ENCODE results near the gene PTPRN2.

Gene PTPRN2

DNA sequence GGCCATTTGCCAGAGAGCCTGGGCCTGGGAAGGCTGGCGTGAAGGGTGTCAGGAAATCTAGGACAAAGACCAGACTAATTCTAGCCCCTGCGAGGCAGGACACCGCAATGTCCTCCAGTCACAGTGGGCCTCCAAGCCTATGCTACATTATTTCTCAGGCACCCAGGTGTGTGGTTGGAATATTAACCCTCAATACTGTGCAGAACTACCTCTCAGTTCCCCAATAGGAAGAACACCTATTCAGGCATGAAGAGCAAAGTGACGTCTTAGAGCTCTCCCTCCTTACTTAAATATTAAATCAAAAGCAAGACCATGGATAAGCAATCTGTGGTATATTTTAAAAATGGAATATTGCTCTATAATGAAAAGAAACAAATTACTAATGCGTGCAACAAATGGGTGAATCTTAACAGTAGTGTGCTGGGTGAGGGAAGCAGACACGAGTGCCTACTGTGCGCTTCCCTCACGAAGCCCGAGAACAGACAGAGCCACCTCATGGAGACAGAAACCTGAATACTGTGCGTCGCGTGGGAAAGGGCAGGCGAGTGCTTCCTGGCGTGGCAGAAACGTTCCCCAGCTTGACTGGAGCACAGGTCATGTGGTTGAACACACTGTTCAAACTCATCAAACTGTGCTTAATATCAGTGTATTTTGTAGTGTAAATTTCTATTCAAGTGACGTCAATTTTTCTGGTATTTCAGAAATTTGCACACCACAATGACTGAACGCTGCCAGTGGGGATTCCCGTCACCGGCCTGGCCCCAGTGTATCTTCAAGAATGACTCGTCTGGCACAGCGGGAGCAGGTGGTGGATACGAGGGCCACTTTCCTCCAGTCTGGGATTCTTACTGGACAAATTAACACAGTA is 15.5 kb upstream of the PTPRN2 start:
- no peak for DNase-seq

GRCh38 chr7:158602041-158602440 is 14.4 kb upstream of the PTPRN2 start:
- no peak for DNase-seq

DNA sequence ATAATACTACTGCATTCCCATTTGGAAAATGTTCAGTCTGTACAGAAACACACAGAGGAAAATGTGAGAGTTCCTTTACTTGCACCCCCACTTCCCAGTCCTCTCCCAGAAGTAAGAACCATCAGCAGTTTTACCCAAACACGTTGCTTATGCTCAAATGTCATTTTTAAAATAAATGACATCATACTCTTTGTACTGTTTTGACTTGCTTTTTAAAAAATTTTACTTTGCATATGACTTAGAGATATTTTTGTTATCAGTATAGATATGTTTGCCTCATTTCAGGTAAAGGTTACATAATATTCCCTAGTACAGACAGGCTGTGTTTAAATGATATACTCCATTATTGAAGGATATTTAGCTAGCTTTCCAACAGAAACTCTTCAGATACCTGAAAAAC is 13.5 kb upstream of the PTPRN2 start:
- DNase-seq, result no peak

DNA sequence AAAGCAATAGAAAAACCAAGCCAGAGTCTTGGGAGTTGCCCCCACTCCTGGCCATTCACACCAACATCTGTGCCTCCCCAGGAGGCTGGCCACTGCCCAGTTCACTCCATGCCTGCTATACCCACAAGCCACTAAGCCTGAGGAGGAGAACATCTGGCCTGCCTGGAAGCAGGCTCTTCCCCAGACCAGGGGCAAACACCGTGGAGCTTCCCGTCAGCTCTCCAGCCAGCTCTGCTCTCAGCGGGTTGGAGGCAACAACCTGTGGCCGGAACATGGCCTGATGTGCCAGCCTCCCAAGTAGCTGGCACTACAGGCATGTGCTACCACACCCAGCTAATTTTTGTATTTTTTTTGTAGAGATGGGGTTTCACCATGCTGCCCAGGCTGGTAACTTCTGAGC is 9.1 kb upstream of the PTPRN2 start:
- no peak for DNase-seq

DNA sequence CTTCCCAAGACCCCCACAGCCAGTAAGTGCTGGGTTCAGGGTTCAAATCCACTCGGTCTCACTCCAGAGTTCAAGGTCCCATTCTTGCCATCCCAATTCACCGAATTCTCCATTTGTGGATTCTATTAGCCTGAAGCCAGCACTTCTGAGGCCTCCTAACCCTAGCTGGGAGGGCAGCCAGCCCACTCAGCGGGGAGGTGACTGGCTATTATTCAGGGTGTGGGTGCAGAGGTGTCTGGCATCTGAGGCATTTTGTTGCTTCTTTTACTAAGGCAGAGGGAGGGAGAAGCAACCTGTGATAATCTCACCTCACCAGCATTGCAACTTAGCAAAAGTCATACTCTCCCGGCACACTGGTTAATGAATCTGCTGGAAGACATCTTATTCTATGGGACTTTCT is 8.7 kb upstream of the PTPRN2 start:
- DNase-seq, result no peak

GRCh38 chr7:158595068-158595467 is 7.4 kb upstream of the PTPRN2 start:
- no peak for DNase-seq

DNA sequence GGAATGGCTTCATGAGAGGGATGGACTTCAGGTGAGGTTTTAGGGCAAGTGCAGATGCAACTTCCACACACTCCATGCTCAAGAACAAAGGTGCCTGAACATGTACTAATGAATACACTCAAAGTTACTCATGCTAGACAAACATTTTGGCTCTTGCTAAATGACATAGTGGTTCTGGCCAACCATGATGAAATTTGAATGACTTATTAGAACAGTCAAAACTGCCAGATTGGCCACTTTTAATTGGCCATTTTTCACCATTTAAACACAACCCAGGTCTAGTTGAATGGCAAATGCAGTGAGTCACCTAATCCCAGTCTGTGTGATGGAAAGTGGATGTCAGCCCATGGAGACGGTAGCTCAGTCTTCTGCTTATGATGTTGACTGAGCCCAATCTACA is 4.9 kb upstream of the PTPRN2 start:
- no peak for DNase-seq

GRCh38 chr7:158591944-158592343 is 4.3 kb upstream of the PTPRN2 start:
- DNase-seq, result no peak

- DNase-seq, result no peak
Measured at GRCh38 chr7:158590181-158590530, 2.5 kb upstream of the PTPRN2 start.

DNA sequence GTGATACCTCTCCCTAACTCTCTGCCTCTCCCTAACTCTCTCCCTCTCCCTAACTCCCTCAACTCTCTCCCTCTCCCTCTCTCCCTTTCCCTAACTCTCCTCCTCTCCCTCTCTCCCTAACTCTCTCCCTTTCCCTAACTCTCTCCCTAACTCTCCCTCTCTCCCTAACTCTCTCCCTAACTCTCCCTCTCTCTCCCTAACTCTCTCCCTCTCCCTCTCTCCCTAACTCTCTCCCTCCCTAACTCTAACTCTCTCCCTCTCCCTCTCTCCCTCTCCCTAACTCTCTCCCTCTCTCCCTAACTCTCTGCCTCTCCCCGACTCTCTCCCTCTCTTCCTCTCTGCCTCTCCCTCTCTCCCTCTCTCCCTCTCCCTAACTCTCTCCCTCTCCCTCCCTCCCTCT is 2.0 kb upstream of the PTPRN2 start:
- no peak for DNase-seq

GRCh38 chr7:158588878-158589442 is 1.3 kb upstream of the PTPRN2 start:
- no peak for DNase-seq

DNA sequence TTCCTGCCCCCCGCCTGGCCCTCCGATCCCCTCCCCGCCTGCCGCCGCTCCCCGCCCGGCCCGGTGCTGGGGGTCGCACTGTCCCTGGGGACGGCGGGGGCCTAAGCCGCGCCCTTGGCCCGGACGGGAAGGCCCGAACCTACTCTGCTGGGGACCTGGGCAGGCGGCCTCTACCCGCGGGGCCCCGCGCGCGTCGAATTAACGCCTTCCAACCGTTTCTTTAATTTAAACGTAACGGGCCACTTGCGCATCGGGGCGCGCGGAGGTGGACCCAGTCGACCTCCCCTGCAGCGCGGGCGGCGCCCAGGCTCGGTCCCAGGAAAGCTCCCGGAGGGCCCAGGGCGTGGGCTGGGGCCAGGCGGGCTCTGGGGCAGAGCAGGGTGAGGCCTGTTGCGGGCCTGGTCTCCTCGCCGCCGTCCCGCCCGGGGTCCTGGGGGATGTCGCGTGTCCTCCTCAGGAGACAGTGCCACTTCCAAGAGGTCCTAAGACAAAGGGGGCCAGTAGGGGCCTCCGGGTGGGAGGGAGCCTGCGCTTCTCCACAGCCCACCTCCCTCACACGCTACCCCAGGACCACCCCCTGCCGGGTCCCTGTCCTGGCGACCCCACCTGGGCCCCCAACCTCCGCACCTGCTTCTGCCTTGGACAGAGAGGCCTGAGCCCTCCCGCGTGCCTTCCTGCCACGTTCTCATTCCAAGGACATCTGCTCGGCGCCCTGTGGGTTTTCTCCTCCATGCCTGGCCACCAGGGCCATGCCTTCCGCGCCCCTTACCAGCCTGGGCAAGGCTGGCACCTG is 658 bp upstream of the PTPRN2 start:
- DNase-seq, result no peak

DNA sequence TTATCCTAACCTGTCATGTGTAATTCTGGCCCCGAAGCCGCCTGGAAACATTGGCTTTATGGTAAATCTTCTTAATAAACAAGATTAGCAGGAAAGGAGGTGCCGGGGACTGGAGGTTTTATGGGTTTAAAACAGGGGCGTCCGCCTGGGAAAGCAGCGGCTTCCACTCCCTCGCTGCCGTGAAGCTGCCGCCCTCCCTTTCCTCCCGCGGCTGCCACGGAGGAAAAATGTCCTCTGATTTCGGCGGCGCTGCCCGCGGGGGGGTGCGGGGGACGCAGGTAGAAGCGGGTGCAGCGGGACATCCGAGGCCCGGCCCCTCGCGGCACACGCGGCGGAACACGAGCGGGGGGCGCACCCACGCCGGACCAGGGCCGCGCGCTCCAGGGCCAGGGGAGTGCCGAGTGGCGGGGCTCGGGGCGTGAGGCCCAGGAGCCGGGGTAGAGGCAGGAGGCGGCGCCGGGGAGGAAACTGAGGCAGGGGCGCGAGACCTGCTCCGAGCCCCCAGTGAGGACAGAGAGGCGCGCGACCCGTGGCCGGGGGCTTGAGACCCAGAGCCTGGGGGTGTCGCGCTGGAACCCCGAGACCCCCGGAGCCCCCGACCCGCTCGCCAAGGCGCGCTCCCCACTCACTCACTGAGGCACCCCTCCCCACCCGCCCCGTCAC is 993 bp downstream of the PTPRN2 start:
- no peak for DNase-seq

DNA sequence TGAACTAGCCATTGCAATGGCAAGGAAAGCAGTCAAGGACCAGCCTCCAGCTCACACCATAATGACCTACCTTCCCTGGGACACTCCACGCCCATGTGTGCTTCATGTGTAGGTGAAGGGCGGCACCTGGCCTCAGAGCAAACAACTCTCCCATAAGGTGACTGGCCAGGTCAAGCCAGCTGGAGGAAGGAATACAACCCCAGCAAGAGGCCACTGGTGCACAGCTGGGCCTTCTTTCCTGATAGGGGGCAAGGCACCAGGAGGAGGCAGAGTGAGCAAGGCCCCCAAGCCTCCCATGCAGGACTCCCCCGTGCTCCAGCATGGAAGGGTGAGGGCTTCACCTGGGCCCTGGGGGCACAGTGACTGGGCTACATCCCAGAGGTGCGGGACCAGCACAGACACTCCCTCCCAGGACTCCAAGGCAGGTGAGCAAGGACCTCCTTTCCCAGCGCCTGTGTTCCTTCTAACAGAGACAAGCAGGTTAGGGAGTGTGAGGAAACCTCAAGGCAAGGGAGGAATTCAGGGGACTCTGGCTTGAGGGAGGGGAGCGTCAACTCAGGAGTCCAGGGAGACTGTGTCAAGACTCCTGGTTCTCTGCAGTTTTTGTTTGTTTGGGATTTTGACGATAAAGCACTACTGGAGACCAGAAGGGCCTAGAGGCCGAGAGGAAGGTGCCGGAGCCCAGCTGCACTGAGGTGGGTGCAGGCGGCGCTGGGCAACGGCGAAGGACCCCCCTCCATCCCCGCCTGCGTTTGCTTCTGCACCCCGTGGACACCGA is 1.7 kb downstream of the PTPRN2 start:
- peak; percentile 42 for DNase-seq

DNA sequence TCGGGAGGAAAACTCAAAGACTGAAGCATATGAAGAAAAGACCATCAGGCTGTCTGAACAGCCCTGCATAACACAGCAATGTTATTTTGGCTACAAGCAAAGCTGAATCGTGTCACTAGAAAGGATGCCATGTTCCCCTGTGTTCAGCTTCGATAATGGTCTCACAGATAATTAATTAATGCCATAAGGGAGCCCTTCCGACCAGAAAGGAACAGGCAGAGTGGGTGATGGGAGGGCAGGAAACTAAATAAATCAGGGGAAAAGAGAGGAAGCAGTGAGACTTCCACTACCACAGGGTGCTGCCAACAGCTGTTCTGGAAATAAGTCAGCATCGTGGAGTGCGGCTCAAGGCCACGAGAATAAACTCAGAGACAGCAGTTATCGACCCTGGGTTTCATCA is 3.2 kb downstream of the PTPRN2 start:
- DNase-seq, result no peak

GRCh38 chr7:158583810-158584209 is 3.8 kb downstream of the PTPRN2 start:
- DNase-seq, result no peak

DNA sequence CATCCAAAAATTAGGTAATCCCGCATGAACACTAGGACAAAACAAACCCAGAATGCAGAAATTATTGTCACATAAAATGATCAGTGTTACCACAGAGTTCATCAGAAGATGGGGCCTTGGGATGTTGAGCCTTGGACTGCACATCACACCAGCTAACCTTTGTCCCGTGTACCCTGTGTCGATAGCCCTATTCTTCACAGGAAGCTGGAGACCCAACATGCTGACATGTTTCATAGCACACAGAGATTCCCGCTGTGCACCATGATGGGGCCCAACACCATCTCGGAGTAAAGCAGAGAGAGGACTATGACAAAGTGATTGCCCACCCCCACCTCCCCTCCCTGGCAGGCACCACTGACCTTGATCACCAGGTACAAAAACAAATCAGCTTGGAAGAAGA is 4.5 kb downstream of the PTPRN2 start:
- DNase-seq, result no peak

DNA sequence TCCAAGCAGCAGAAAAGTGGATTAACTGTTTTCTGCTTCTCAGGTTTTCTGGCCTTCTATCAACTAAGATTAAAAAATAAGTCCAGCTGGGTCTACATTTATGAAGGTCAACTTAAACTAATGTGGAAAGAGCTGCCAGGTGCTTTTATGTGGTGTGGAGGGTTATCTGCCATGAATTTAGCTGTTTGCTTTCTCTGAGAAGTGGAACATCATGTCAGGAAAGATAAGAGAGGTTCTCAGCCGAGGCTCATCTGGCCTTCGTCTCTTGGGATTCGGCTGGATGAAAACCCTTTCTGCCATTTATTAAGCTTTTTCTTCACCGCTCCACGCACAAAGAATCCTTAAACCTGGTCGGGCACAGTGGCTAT is 5.5 kb downstream of the PTPRN2 start:
- no peak for DNase-seq

- peak; percentile 80 for DNase-seq
Measured at GRCh38 chr7:158581440-158582088, 6.1 kb downstream of the PTPRN2 start.

DNA sequence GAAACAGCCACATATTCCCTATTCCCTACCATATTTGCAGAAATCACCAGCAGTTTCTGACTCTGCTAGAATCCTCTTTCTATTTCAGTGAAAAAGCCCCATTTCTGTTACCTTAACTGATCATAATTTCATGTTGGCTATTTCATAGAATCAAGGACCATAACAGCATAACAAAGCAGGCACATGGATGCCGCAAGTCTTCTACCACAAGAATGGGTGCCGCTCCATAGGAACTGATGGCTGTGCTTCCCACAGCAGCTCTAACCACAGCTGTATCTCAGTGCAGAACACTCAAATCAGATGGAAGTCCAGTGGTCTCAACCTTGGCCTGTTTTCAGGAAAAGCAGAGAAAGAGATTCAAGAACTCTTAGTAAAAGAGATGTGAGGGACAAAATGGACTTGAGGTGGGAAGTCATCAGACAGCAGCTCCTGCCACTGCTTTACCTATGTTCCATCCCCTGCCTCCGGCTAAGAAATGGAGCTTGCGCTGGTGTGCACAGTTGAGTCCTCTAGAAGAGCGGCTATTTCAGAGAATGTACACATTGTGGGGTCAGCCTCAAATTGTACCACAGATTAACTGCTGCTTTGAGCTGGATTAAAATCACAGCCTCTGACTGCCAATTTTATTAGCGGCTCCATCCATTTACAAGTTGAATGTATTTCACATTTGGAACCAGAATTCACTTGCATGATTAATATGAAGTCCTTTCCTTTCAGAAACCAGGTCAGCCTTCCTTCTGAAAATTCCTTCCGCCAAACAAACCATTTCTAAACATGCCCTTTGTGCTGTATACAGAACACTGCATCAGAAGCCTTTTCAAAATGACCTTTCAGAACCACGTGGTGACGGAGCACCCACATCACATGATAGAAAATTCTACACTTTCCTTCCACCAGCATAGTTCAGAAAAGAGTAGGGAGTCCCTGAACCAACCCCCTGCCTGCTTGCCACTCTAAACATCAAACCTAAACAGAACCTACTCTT is 7.7 kb downstream of the PTPRN2 start:
- no peak for DNase-seq

Measured in NCI-H510A (cell line).